WTC11 (cell line): ENCODE results near the gene RYR1. TPM values are rescaled to one million over a fixed set of nuclear protein-coding genes. Genes with fewer than 3 reads are reported as not detected.

Experiments used
- ATAC-seq: fragments of 200-7000 bp; cut with Tn5 transposase; 2 replicates; pipeline ENCODE4 v1.10.0; 2021; ENCODE audit warnings: mild to moderate bottlenecking, moderate library complexity
- CTCF ChIA-PET: fragments of 300-600 bp; sonication (Branson Sonifier 250); formaldehyde crosslinking; loops from one replicate; lab custom pipeline; 2021; ENCODE audit warnings: antibody characterized with exemption; lab: Charles Lee
- POLR2A ChIA-PET: fragments of 350-600 bp; sonication (Branson Sonifier 250); formaldehyde crosslinking; loops from one replicate; lab custom pipeline; 2021; ENCODE audit warnings: antibody characterized with exemption; lab: Charles Lee
- DNase-seq: peaks from one replicate; pipeline ENCODE4 v3.0.0; 2021; ENCODE audit warnings: low spot score
- H3K27ac Mint-ChIP-seq: 2 replicates; pipeline ENCODE4 v1.8.0; 2021; ENCODE audit warnings: mixed read lengths
- H3K27me3 Mint-ChIP-seq: 2 replicates; pipeline ENCODE4 v1.8.0; 2021; ENCODE audit warnings: low read depth, mild to moderate bottlenecking, moderate library complexity, mixed read lengths
- H3K36me3 Mint-ChIP-seq: 2 replicates; pipeline ENCODE4 v1.8.0; 2021; ENCODE audit warnings: mixed read lengths
- H3K4me1 Mint-ChIP-seq: 2 replicates; pipeline ENCODE4 v1.8.0; 2022; ENCODE audit warnings: mixed read lengths
- H3K4me3 Mint-ChIP-seq: 2 replicates; pipeline ENCODE4 v1.8.0; 2021; ENCODE audit warnings: mild to moderate bottlenecking, moderate library complexity, mixed read lengths
- H3K9me3 Mint-ChIP-seq: 2 replicates; pipeline ENCODE4 v1.8.0; 2021; ENCODE audit warnings: mixed read lengths
- AR ChIP-seq: fragments of 250-450 bp; sonication (Bioruptor Pico); IDR thresholded peaks from 2 replicates; pipeline ENCODE4 v1.9.0; 2021; ENCODE audit warnings: mild to moderate bottlenecking
- CBFB ChIP-seq: sonication (generic); formaldehyde crosslinking; IDR thresholded peaks from 2 replicates; pipeline ENCODE4 v1.8.1; 2022; ENCODE audit warnings: mild to moderate bottlenecking, low read depth, missing genetic modification reagents
- E2F1 ChIP-seq: sonication (generic); formaldehyde crosslinking; IDR thresholded peaks from 2 replicates; pipeline ENCODE4 v1.8.0; 2022; ENCODE audit warnings: mild to moderate bottlenecking, missing genetic modification reagents
- EMX1 ChIP-seq: fragments of 250-450 bp; sonication (Bioruptor Pico); IDR thresholded peaks from 2 replicates; pipeline ENCODE4 v1.8.0; 2021; ENCODE audit warnings: mild to moderate bottlenecking
- ETV6 ChIP-seq: sonication (generic); formaldehyde crosslinking; IDR thresholded peaks from 2 replicates; pipeline ENCODE4 v1.8.1; 2022; ENCODE audit warnings: mild to moderate bottlenecking, missing genetic modification reagents
- GTF2I ChIP-seq: fragments of 250-450 bp; sonication (Bioruptor Pico); conservative IDR thresholded peaks from 2 replicates; pipeline ENCODE4 v1.4.0; 2021; ENCODE audit warnings: mild to moderate bottlenecking
- IRF1 ChIP-seq: sonication (generic); formaldehyde crosslinking; IDR thresholded peaks from 2 replicates; pipeline ENCODE4 v1.8.0; 2023; ENCODE audit warnings: missing genetic modification reagents
- IRF2 ChIP-seq: sonication (generic); formaldehyde crosslinking; IDR thresholded peaks from 2 replicates; pipeline ENCODE4 v1.8.0; 2022; ENCODE audit warnings: low read depth, missing genetic modification reagents, borderline replicate concordance
- JAZF1 ChIP-seq: fragments of 250-450 bp; sonication (Bioruptor Pico); IDR thresholded peaks from 2 replicates; pipeline ENCODE4 v1.9.0; 2021; ENCODE audit warnings: moderate library complexity, mild to moderate bottlenecking, inconsistent platforms
- MYBL2 ChIP-seq: sonication (generic); formaldehyde crosslinking; IDR thresholded peaks from 2 replicates; pipeline ENCODE4 v1.8.1; 2023; ENCODE audit warnings: mild to moderate bottlenecking, moderate library complexity, missing genetic modification reagents
- NFE2L1 ChIP-seq: sonication (generic); formaldehyde crosslinking; IDR thresholded peaks from 2 replicates; pipeline ENCODE4 v1.8.1; 2023; ENCODE audit warnings: missing genetic modification reagents
- NFYB ChIP-seq: sonication (generic); formaldehyde crosslinking; conservative IDR thresholded peaks from 2 replicates; pipeline ENCODE4 v1.8.0; 2022; ENCODE audit warnings: low read depth, missing genetic modification reagents
- PRRX2 ChIP-seq: fragments of 250-450 bp; sonication (Bioruptor Pico); IDR thresholded peaks from 2 replicates; pipeline ENCODE4 v1.8.0; 2021; ENCODE audit warnings: mild to moderate bottlenecking
- RORB ChIP-seq: fragments of 250-450 bp; sonication (Bioruptor Pico); IDR thresholded peaks from 2 replicates; pipeline ENCODE4 v1.9.0; 2021; ENCODE audit warnings: mild to moderate bottlenecking
- ZMAT4 ChIP-seq: fragments of 250-450 bp; sonication (Bioruptor Pico); IDR thresholded peaks from 2 replicates; pipeline ENCODE4 v1.9.0; 2021; ENCODE audit warnings: mild to moderate bottlenecking
- ZNF317 ChIP-seq: sonication (generic); formaldehyde crosslinking; IDR thresholded peaks from 2 replicates; pipeline ENCODE4 v1.8.1; 2023; ENCODE audit warnings: low read depth, mild to moderate bottlenecking, moderate library complexity, missing genetic modification reagents, borderline replicate concordance
- ZNF423 ChIP-seq: fragments of 250-450 bp; sonication (Bioruptor Pico); IDR thresholded peaks from 2 replicates; pipeline ENCODE4 v2.1.2; 2022; ENCODE audit warnings: mild to moderate bottlenecking, moderate library complexity
- ZNF532 ChIP-seq: fragments of 250-450 bp; sonication (Bioruptor Pico); IDR thresholded peaks from 2 replicates; pipeline ENCODE4 v1.9.0; 2021; ENCODE audit warnings: mild to moderate bottlenecking, borderline replicate concordance
- total RNA-seq: library from RNA; stranded (reverse); gene quantifications from 3 replicates; pipeline ENCODE4 v1.2.3, GENCODE V29; 2021

The RYR1 gene
- total RNA-seq, 1 experiment from 2014 or later: 24.2 TPM

- TF ChIP-seq ZNF532 (CRISPR knock-in tag) (no peak), JAZF1 (CRISPR knock-in tag) (no peak), AR (CRISPR knock-in tag) (no peak), PRRX2 (CRISPR knock-in tag) (no peak), ZNF423 (no peak), GTF2I (no peak), ZNF317 (CRISPR knock-in tag) (no peak), EMX1 (no peak), IRF2 (no peak), E2F1 (CRISPR knock-in tag) (no peak), RORB (no peak), MYBL2 (CRISPR knock-in tag) (no peak)
These were observed 24.4 kb downstream of the RYR1 start (continued) for GRCh38 chr19:38457690-38458405.

- no peak for DNase-seq
- TF ChIP-seq ZNF423 (no peak), ETV6 (no peak), CBFB (CRISPR knock-in tag) (no peak), NFE2L1 (no peak), ZMAT4 (CRISPR knock-in tag) (no peak)
- ChIA-PET CTCF (interaction anchor here (0.9 kb wide), 1 partner anchor 56 kb away, joined by 3 read pairs; the partner anchor contains the start of gene FAM98C), POLR2A (no interaction called here)
- peaks cover 54% of the 10 kb centered on the region for H3K36me3 Mint-ChIP-seq
- ATAC-seq: no peak
- no peaks in the 10 kb centered on the region for H3K27me3 Mint-ChIP-seq
- H3K4me1 Mint-ChIP-seq: no peaks in the 10 kb centered on the region
- H3K9me3 Mint-ChIP-seq: 0 out of 2 replicates have a peak, but pooled peaks cover 3% of the 10 kb centered on the region
- H3K4me3 Mint-ChIP-seq: no peak overlapping the region
- H3K27ac Mint-ChIP-seq: no peak overlapping the region
These were observed 25.5 kb downstream of the RYR1 start for GRCh38 chr19:38458991-38459390.

- CTCF ChIA-PET: interaction anchor here (0.6 kb wide), 1 partner anchor 212 kb away, joined by 3 read pairs; no protein-coding TSS in a partner anchor
- DNase-seq (no peak), ATAC-seq (no peak)
- POLR2A ChIA-PET: interaction anchor here (0.7 kb wide), 1 partner anchor 43 kb away, joined by 11 read pairs; no protein-coding TSS in a partner anchor
- no peaks in the 10 kb centered on the region for H3K4me1 Mint-ChIP-seq
- H3K27ac Mint-ChIP-seq: no peak overlapping the region
- H3K27me3 Mint-ChIP-seq: no peaks in the 10 kb centered on the region
- H3K4me3 Mint-ChIP-seq: no peak overlapping the region
- TF ChIP-seq ZNF532 (CRISPR knock-in tag) (no peak), NFYB (CRISPR knock-in tag) (no peak), IRF1 (no peak), IRF2 (no peak)
- H3K9me3 Mint-ChIP-seq: 0 out of 2 replicates have a peak, but pooled peaks cover 3% of the 10 kb centered on the region
- H3K36me3 Mint-ChIP-seq: peaks cover 42% of the 10 kb centered on the region
These were observed 29.9 kb downstream of the RYR1 start for GRCh38 chr19:38463365-38463764.
